ENCODE data around the gene PDIA6. TPM values are rescaled to one million over a fixed set of nuclear protein-coding genes. Genes with fewer than 3 reads are reported as not detected.

The PDIA6 gene
- total RNA-seq, 1 experiment from 2014 or later = 149 TPM

DNA sequence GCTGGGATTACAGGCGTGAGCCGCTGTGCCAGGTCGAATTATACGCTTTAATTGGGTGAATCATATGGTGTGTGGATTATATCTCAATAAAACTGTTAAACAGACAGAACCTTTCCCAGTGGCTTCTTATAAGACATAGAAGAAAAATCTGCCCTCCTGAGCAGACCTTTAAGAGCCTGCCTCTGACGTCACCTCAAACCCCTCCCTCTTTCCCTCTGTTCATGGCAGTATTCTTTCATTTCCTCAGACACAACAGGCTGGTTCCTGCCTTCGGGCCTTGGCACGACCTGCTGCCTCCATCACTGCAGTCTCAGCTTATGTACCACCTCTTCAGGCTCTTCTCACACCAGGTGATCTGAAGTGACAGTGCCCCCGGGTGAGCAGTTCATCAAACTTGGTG lies 14.0 kb upstream of the PDIA6 start:
- ATAC-seq = no peak
- Histone ChIP-seq H3K79me2 (ENCODE audit: insufficient read depth, low read length) (no peaks in the 10 kb centered on the region), H3K27ac (ENCODE audit: low read depth, low read length) (no peak overlapping the region), H4K20me1 (ENCODE audit: insufficient read depth) (no peaks in the 10 kb centered on the region), H3K4me3 (replicated peaks in 1 of 2; ENCODE audit: low read depth in 1 of 2, low read length in 2 of 2) (no peak overlapping the region), H3K9ac (ENCODE audit: low read length) (no peak overlapping the region), H3K4me1 (ENCODE audit: control insufficient read depth in 1 of 2, insufficient read depth in 2 of 2, low read length in 2 of 2) (no peaks in the 10 kb centered on the region), H3K27me3 (ENCODE audit: insufficient read depth, low read length) (no peaks in the 10 kb centered on the region), H3K36me3 (ENCODE audit: control insufficient read depth in 1 of 2, insufficient read depth in 2 of 2, low read length in 2 of 2) (no peaks in the 10 kb centered on the region), H2AFZ (ENCODE audit: low read depth, low read length, poor library complexity, severe bottlenecking) (no peak overlapping the region), H3K9me2 (ENCODE audit: insufficient read depth) (no peaks in the 10 kb centered on the region), H3K4me2 (ENCODE audit: low read length) (no peak overlapping the region), H3K9me3 (ENCODE audit: control insufficient read depth in 1 of 2, insufficient read depth in 1 of 2, low read depth in 1 of 2, low read length in 2 of 2) (no peaks in the 10 kb centered on the region)
- BruUV-seq (replicated peaks) = no TSS peak
- ChIA-PET POLR2A (no interaction called here), CTCF (no interaction called here), RAD21 (ENCODE audit: low non-redundant PET in 1 of 2, low total read pairs in 2 of 2, uncharacterized antibody in 2 of 2, unreplicated experiment in 2 of 2) (no interaction called here)
- TF ChIP-seq ZFX (IDR thresholded peaks at IDR 0.05) (no peak), YY1 (IDR thresholded peaks at IDR 0.05; ENCODE audit: extremely low read depth, insufficient replicate concordance, low read depth, low read length) (no peak), CBX3 (IDR thresholded peaks at IDR 0.05; ENCODE audit: low read depth) (no peak), POLR2A (IDR thresholded peaks at IDR 0.05; ENCODE audit: borderline replicate concordance, extremely low read depth, insufficient read depth, insufficient read length) (no peak), ELF1 (IDR thresholded peaks at IDR 0.05; ENCODE audit: borderline replicate concordance, low read depth) (no peak), RAD21 (IDR thresholded peaks at IDR 0.05; ENCODE audit: low read depth) (no peak), SIN3A (IDR thresholded peaks at IDR 0.05; ENCODE audit: low read depth) (no peak), TCF7L2 (IDR thresholded peaks at IDR 0.05; ENCODE audit: borderline replicate concordance, extremely low read depth, insufficient read depth, insufficient read length) (no peak), EZH2phosphoT487 (IDR thresholded peaks at IDR 0.05; ENCODE audit: borderline replicate concordance) (no peak), CEBPB (IDR thresholded peaks at IDR 0.05; ENCODE audit: low read depth) (no peak), SRF (IDR thresholded peaks at IDR 0.05; ENCODE audit: low read depth) (no peak), SP1 (IDR thresholded peaks at IDR 0.05; ENCODE audit: low read depth) (no peak)
- TF ChIP-seq, protein P1, sequence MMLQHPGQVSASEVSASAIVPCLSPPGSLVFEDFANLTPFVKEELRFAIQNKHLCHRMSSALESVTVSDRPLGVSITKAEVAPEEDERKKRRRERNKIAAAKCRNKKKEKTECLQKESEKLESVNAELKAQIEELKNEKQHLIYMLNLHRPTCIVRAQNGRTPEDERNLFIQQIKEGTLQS (IDR thresholded peaks at IDR 0.05) = no peak
- TF ChIP-seq, protein P2, sequence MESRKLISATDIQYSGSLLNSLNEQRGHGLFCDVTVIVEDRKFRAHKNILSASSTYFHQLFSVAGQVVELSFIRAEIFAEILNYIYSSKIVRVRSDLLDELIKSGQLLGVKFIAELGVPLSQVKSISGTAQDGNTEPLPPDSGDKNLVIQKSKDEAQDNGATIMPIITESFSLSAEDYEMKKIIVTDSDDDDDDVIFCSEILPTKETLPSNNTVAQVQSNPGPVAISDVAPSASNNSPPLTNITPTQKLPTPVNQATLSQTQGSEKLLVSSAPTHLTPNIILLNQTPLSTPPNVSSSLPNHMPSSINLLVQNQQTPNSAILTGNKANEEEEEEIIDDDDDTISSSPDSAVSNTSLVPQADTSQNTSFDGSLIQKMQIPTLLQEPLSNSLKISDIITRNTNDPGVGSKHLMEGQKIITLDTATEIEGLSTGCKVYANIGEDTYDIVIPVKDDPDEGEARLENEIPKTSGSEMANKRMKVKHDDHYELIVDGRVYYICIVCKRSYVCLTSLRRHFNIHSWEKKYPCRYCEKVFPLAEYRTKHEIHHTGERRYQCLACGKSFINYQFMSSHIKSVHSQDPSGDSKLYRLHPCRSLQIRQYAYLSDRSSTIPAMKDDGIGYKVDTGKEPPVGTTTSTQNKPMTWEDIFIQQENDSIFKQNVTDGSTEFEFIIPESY (IDR thresholded peaks at IDR 0.05; ENCODE audit: extremely low read depth, insufficient replicate concordance, low read length) = no peak
- TF ChIP-seq, protein P3, sequence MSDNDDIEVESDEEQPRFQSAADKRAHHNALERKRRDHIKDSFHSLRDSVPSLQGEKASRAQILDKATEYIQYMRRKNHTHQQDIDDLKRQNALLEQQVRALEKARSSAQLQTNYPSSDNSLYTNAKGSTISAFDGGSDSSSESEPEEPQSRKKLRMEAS (IDR thresholded peaks at IDR 0.05) = no peak
- TF ChIP-seq, protein P4, sequence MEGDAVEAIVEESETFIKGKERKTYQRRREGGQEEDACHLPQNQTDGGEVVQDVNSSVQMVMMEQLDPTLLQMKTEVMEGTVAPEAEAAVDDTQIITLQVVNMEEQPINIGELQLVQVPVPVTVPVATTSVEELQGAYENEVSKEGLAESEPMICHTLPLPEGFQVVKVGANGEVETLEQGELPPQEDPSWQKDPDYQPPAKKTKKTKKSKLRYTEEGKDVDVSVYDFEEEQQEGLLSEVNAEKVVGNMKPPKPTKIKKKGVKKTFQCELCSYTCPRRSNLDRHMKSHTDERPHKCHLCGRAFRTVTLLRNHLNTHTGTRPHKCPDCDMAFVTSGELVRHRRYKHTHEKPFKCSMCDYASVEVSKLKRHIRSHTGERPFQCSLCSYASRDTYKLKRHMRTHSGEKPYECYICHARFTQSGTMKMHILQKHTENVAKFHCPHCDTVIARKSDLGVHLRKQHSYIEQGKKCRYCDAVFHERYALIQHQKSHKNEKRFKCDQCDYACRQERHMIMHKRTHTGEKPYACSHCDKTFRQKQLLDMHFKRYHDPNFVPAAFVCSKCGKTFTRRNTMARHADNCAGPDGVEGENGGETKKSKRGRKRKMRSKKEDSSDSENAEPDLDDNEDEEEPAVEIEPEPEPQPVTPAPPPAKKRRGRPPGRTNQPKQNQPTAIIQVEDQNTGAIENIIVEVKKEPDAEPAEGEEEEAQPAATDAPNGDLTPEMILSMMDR (IDR thresholded peaks at IDR 0.05 in 2 of 3, conservative IDR thresholded peaks at IDR 0.05 in 1 of 3; ENCODE audit: borderline replicate concordance in 1 of 3, insufficient read depth in 1 of 3, low read depth in 2 of 3, low read length in 2 of 3) = no peak
- DNase-seq (ENCODE audit: low read depth, low spot score) = no peak
- intact Hi-C loops (cut with micrococcal nuclease) = no loop called here
